ELF-1 (cell line): ENCODE results near the gene ZFAND6.

Source experiments
- DNase-seq: peaks from one replicate; pipeline ENCODE4 v3.0.0-alpha.2; 2016; ENCODE audit warnings: low read depth, low spot score

ZFAND6 gene

DNA sequence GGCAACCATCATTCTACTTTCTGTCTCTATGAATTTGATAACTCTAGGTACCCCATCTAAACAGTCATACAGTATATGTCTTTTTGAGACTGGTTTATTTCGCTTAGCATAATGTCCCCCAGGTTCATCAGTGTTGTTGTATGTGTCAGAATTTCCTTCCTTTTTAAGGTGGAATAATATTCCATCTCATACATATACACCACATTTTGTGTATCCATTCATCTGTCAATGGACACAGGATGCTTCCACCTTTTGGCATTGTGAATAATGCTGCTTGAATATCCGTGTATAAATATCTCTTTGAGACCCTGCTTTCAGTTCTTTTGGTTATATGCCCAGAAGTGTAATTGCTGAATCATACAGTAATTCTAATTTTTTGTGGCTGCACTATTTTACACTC is 10.4 kb upstream of the ZFAND6 start:
- no peak for DNase-seq

DNA sequence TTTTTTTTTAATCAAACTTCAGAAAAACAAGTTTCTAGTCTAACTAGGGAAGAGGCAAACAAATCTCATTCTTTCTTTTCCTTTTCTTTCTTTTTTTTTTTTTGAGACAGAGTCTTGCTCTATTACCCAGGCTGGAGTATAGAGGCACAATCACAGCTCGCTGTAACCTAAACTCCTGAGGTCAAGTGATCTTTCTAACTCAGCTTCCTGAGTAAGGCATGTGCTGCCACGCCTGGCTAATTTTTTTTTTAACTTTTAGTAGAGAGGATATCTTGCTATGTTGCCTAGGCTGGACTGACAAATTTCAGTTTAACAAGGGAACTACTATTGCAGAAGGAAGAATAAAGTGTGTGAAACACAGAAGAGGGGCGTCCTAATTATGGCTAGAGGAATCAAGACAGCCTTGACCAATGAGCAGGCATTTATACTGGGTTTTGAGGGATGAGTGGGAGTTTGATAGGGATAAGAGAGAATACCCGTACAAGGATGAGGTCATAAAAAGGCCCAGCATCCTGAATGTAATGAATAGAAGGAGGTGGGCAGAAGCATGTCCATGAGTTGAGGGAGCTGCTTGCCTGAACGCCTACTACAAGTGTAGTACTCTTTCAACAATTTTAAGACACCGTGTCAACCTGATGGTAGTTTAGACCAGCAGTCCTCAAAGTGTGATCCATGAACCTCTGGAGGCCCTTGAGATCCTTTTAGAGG is 6.7 kb upstream of the ZFAND6 start:
- no peak for DNase-seq

DNA sequence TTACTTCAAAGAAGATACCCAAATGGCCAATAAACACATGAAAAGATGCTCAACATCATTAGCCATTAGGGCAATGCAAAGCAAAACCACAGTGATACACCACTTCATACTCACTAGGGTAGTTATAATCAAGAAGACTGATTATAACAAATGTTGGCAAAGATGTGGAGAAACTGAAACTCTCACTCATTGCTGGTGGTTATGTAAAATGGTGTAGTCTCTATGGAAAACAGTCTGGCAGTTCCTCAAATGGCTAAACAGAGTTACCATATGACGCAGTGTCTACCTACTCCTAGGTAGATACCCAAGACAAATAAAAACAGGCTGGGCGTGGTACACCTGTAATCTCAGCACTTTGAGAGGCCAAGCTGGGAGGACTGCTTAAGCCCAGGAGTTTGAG is 3.5 kb upstream of the ZFAND6 start:
- DNase-seq = no peak

DNA sequence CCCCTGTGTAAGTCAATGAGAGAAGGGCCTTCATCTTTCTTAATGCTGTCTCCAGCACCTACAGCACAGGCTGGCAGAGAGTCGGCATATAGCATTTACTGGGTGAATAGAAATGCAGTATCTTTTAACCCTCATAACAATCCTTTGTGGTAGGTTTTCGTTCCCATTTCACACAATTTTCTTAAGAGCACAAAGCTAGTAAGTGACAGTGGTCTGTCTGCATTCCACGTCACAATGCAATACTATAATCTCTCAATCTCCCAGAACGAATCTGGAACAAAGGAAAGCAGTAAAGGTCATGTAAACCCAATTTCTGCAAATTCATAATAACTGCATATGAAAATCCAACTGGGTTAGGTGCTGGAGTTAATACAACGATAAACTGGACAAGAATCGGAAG is 1.4 kb upstream of the ZFAND6 start:
- DNase-seq = no peak

DNA sequence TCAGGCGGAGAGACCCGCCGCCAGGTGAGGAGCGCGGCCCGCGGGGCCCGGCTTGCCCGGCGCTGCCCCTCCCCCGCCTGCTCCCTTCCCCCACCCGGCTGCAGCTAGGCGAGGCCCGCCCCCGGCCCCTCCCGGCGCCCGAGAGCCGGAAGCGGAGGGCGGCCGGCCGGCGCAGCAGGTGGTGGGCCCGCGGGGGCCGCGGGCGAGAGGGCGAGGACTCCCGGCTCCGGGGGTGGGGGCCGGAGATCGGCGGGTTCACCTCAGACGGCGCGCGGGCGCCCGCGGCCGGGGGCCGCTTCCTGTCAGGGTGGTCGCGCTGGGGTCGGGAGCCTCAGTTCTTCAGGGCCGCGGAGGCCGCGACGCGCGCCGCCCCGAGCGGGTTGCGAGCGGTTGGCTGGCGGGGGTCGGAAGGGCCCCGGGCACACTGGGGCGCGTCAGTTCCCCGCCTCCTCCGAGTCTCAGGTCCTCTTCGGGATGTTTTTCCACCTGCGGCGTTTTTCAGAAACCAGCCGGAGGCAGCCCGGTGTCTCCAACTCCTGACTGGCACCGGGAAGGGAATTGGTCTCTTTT is 395 bp downstream of the ZFAND6 start:
- DNase-seq = peak; percentile 90

DNA sequence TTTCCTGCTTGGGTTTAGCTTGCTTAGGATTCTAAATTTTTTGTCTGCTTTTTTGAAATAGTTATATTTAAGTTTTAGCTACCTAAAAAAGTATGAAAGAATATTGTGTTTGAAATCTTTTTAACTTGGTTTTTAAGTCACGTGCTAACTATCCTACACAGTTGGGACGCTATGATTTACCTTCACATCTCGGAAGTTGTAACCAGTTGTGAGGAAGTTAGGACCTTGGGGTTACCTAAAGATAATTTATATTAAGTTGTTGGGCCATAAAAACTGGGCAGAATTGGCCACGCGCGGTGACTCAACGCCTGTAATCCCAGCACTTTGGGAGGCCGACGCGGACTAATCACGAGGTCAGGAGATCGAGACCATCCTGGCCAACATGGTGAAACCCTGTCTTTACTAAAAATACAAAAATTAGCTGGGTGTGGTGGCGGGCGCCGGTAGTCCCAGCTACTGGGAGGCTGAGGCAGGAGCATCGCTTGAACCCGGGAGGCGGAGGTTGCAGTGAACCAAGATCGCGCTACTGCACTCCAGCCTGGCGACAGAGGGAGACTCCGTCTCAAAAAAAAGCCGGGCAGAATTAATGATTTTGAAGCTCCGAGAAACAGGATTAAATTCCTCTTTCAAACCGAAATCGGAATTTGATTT is 1.0 kb downstream of the ZFAND6 start:
- DNase-seq = peak; percentile 31

DNA sequence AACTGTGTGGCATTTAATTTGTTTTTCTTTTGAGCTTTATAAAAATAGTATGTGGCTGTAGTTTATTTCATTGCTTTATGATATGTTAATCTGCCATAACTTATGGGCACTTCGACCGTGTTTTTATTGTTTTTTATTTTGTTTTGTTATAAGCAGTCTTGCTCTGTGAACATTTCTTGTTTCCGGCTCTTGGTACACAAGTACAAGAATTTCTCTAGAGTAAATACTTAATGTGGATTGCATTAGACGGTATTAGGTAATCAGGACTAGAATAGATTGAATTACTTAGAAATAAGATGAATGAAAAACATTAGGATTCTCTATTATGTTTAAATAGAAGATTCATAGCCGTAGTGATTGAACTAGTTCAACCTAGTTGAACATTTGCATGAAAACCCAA is 2.1 kb downstream of the ZFAND6 start:
- DNase-seq = no peak

DNA sequence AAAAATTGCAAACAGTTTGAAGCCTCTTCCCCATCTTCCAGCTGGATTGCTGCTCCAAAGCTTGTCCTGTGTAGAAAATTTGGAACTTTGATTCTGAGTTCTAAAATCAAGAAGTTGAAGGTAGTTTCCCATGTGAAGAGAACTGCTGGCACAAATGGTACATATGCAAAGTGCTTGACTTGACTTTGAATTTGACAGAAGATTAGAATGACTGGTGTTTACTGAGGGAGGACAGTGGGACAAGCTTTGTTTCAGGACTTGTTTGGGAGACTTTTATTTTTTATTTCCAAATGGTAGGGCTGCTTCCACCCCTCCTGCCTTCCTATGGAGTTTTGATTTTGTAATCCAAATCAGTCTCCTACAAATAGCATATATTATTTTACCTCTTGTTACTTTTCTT is 7.4 kb downstream of the ZFAND6 start:
- no peak for DNase-seq

DNA sequence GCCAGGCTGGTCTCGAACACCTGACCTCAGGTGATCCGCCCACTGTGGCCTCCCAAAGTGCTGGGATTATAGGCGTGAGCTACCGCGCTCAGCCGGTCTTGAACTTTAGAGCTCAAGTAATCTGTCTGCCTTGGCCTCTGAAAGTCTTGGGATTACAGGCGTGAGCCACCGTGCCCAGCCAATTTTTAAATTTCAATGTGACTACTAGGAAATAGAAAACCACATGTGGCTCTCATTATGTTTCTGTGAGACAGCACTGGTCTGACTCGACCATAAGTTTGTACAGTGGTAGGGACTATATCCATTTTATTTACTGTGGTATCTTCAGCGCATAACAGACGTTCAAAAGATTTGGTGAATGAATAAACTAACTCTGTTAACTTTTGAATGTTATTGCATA is 9.1 kb downstream of the ZFAND6 start:
- DNase-seq = no peak

DNA sequence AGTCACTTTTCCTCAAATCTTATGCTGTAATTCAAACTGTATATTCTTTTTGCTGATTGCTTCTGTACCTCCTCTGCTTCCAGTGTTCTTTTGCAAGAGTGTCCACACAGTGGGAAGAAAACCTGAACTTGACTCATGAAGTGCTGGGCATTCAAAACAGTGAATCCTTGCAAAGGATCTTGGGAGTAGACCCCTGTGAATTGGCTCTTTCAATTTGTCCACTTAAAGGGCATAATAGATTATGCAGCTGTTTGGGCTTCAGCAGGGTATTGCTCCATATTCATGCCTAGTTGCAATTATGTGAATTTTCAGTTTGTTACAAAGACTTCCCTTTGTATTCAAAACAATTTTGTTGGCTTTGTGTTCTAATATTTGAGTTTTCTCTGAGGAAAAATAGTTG is 11.4 kb downstream of the ZFAND6 start:
- no peak for DNase-seq

DNA sequence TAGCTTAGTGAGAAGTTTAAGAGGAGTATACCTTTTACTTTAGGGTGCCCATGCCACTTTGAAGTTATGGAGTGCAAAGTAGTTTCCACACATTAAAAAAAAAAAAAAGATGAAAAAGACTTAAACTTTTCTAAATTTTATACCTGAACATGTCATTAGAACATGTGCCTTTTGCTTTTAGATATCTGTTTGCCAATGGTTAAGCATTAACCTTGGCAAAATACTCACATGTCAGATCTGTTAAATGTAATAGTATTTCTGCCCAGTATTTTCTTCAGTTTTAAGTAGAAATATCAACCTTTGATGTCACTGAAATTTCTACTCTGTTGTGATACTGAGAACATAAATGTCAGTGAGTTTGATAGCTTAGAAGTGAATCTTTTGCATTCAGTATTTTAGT is 12.2 kb downstream of the ZFAND6 start:
- DNase-seq = no peak

DNA sequence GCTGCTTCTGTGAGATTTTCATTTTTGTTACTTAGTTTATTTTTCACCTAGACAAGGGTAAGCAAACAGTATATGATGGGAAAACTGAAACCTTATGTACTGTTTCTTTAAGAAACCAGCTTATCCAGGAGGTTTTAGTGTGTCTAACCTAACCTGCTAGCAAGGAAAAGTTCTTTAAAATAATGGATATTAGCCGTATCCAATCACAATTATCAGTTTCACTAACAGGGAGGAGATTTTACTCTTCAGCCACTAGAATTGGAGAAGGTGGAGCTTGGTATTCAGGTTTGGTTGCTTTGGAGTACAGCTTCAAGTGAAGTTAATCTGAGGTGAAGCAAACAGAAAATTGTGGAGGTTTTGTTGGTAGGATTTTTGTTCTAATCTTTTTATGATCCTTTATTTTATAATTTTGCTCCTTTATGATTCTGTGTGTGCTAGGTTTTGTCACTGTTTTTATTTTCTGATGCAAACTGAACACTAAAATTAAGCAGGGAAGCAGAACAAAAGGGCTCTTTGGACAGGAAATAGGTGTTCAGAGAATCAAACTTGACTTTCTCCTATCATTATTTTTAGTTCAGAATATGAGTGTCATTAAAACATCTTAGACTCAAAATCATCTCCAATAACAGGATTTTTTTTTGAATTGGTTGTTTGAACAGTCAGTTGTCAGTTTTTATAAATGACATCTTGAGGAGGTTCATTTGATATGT is 13.0 kb downstream of the ZFAND6 start:
- peak; percentile 54 for DNase-seq

DNA sequence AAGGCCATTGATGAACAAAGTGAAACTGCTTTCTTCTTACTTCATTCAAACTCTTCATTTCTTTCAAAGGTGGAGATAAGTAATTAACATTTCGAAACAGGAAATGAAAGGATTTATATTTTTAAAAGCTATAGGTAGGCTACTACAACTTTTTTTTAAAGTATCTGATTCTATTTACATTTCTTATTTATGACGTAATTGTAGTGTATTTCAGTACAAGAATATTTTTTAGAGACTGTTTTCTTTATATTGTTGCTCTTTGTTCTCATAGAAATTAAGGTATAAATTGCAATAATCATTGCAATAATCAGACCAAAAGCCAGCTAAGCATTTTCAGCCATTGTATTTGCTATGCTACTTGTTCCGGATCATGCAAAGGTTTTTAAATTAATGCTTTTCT is 13.7 kb downstream of the ZFAND6 start:
- DNase-seq = no peak

DNA sequence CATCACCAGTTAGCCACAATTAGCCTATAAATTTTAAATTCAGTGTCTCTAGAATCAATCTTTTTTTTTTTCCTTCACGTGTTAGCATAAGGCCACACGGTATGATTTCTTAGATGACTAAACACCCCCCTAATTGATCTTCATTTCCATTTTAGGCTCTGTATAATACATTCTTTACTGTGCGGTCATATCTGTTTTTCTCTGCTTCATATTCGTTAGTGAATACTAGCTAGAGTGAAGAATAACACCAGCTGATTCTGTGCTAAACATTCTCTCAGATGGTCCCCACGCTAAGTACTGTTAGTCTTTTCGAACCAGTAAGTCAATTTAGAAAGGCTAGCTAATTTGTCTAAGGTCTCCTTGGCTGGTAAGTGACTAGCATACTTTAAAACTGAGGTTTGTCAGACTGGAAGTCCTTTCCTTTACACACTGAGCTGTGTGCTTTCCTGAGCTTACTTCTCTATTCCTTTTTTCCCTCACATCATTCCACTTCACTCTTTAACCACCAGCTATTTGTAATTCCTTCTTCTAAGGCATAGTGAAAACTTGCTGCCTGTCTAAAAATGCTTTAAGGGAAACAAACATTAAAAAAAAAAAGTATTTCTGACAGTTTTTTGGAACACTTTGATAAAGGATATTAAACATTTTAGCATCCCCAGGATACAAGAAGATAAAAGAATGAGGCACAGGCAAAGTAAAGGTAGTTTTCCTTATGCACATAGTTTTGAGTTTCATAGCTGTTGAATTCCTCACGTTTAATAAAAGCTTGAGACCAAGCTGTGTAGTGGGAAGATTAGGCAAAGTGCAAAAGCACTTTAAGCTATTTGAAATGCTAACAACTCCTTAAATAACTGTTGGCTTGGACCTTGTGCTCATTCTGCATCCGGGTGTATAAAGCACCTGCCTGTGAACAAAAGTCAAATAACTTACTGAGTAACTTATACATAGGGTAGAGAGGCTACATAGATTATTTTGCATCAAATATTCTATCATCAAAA is 17.1 kb downstream of the ZFAND6 start:
- DNase-seq = no peak

DNA sequence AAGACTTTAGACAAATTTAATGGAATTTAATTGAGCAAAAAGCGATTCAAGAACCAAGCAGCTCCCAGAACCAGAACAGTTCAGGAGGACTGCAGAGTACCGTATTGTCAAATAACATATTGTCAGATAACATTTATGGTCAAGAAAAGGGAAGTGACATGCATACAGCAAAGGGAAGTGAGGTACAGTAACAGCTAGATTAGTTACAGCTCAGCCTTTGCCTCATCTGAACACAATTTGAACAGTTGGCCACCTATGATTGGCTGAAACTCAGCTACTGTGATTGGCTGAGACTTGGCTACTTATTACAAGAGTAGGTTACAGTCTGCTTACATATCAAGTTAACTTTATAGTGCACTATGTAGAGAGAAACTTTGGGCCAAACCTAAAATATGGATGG is 21.9 kb downstream of the ZFAND6 start:
- no peak for DNase-seq

DNA sequence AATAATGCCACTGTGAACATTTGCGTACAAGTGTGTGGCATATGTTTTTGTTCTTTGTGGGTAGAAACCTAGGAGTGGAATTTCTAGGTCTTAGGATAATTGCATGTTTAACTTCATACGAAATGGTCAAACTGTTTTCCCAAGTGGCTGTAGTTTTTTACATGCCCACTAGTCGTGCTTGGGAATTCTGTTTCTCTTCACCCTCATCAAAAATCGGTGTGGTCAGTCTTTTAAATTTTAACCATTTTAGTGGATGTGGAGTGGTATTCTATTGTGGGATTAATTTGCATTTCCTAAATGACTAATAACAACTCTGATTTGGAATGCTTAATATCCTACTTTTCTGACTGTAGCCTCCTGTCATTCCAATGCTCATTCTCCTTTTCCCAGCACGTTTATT is 27.6 kb downstream of the ZFAND6 start:
- no peak for DNase-seq

DNA sequence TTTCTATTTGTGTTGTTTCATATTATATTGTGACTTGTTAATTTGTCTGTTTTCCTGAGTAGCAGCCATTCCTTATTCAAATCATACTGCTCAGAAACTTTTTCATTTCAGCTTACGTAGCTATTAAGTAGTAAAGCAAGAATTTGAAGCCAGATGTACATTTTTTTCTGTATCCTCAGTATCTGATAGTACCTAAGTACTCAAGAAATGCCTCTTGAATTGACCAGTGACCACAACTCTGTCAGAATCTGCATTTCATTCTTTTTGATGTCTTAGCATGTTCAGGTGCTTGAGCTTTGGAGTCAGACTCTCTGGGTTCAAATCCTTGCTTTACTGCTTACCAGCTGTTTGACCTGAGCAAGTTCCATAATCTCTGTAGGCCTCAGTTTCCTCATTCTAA is 30.6 kb downstream of the ZFAND6 start:
- no peak for DNase-seq

DNA sequence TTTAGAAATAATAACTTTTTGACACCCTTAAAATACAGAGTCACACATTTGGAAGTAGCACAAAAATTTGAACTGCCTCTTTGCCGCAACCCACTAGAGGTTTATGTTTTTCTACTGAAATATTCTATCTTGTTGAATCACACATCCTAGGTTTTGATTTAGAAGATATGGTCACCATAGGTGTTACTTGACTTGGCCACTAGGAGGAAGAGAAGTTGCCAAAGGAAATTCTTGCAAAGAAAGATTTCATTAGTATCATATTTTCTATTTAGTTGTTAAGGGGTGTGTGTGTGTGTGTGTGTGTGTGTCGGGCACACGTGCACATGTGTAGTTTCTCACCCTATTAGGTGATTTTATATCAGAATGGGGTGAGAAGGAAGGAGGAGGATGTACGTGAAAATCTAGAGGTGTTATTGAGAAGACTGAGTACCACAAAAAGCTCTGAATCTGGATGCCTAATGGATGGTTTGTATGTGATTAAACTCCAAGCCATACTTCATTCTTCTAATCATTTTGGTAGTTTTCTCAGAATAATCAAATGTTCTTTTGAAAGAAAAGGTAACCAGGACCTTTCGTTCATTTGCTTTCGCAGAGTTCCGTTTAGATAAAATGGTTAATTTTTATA is 31.5 kb downstream of the ZFAND6 start:
- DNase-seq = no peak

DNA sequence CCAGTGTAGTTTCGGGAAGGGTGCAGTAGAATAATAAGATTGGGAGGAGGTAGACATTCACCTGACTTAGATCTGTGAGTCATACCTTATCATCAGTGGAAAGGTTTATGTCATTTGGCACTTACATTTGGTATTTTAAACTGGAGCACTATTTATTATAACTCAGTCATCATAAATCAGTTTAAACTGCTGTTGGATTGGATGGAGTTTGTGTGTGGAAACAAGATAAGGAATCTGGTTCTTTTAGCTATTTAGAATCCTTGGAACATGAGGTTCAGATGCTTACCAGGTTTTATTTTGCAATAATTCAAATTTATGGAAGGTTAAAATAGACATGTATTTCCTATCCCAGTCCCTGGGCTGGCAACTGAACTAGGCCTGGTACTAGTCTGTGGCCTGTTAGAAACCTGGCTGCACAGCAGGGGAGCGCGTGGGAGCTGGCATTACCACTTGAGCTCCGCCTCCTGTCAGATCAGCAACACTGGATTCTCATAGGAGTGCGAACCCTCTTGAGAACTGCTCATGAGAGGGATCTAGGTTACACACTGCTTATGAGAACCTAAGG is 34.5 kb downstream of the ZFAND6 start:
- DNase-seq = peak; percentile 12

DNA sequence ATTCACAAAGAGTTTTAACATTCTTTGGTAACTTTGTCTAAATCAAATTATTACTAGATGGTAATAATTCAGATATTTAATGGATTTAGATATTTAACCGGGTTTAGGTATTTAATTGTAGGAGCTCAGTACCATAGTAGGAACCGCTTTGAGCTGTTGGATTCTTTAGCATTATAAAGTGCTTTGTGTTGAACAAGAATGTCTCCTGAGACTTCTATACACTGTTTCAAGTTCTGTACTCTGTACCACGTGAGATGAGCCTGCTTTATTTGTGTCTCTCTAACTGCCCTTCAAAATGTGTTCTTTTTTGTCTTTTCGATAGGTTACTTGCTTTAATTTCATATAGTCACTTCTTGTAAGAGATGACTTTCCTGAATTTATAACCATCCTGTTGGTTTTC is 36.0 kb downstream of the ZFAND6 start:
- no peak for DNase-seq

DNA sequence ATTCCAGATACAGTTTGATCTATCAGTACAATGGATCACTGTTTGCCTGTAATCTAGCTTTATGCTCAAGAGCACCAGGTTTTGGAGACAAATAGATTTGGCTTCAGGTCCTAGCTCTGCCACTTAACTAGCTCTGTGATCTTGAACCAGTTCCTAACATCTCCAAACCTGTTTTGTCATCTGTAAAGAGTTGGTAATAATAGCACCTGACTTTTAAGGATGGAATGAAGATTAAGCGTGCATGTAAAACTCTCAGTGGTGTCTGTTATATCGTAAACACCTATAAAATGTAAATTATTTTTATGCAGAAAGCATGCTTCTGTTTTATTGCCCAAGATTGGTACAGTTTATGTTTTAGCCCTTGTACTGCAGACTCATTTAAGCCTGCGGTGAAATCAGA is 36.5 kb downstream of the ZFAND6 start:
- DNase-seq = no peak
